GM03348 (cell line): Measurements from ENCODE around the gene ZDHHC14.

ENCODE experiments used
- DNase-seq: peaks from one replicate; pipeline ENCODE4 v3.0.0; 2012; ENCODE audit warnings: low spot score

ZDHHC14 gene

DNA sequence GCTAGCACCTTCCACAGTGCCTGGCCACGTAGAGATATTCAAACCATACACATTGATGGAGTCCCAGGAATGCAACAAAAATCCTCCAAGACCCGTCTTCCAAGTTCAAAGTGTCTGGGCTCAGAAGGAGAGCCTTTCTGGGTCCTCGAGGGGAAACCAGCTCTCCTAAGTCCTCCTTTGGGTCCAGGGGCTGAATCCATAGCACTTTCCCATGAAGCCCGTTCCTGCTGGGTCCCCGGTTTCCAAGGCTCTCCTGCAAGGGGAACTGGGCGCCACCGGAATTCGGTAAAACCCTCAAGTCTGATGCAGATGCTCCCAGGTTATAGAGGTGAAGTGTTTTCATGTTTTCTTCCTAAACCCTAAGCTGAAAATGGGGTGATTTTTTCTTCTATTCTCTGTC, 340.8 kb downstream of the ZDHHC14 start:
- DNase-seq: no peak

- DNase-seq: no peak
Measured at GRCh38 chr6:157723376-157723775, 342.4 kb downstream of the ZDHHC14 start.

GRCh38 chr6:157724138-157724820, 343.3 kb downstream of the ZDHHC14 start:
- no peak for DNase-seq

DNA sequence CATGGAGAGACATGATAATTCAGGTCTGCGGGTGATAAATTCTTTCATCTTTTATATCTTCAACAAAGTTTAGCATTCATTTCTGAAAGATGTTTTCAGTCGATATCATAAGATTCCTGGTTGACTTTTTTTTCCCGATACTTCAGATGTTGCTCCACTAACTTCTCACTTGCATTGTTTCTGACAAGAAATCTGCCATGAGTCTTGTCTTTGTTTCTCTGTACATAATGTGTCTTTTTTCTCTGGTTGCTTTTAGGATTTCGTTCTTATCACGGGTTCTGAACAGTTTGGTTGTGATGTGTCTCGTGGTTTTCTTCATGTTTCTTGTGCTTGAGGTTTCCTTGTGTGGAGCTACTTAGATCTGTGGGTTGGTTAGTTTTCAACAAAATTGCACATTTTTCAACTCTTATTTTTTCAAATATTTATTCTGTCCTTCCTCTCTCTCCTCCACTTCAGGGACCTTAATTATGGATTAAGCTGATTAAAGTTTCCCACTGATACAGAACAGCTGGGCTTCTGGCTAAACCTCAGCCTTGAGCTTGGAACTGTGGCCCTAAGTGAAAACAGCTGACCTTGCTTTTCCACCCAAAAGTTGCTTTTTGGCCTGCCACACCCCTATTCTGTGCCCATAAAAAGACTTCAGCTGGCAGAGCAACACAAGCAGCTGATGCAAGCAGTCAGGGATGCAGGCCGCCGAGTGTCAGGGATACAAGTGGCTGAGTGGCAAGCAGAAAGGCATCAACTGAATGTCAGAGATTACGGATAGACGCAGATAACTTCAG, 344.2 kb downstream of the ZDHHC14 start:
- no peak for DNase-seq

DNA sequence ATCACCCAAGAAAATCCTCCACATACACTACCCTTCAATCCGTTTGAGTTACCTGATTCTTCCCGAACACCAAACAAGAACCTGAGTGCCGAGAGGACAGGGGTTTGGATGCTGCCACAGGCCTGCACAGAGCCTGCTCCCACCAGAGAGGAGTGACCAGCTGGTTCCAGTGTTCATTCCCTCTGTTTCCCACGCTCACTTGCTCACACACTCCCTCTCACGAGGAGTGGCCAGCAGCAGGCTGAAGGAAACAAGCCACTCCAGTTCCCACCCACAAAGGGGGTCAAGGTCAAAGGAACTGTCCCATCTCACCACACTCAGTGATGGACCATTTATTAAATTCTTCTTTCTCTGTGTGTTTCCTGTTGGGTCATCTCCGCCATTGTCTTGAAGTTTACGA, 344.8 kb downstream of the ZDHHC14 start:
- no peak for DNase-seq

- DNase-seq: no peak
Measured at GRCh38 chr6:157726892-157727628, 346.1 kb downstream of the ZDHHC14 start.
